Heart left ventricle (tissue), 16 donors: ENCODE measurements around the gene NKTR. TPM values are rescaled to one million over a fixed set of nuclear protein-coding genes. Genes with fewer than 3 reads are reported as not detected.

ENCODE experiments used
- ATAC-seq, 4 donors: fragments of 200-7000 bp; cut with Tn5 transposase; one replicate each; pipeline ENCODE4 v1.9.1; 2020 to 2022; ENCODE audit warnings: moderate library complexity in 4 of 4, mild to moderate bottlenecking in 3 of 4, moderate number of reproducible peaks in 1 of 4
- DNase-seq, 5 donors: peaks; one replicate each; pipeline ENCODE4 v3.0.0-alpha.2; 2020
- H3K27ac ChIP-seq, 12 donors: fragments of 200-600 bp; sonication (generic) in 4 of 12; one replicate each; pipeline versions ENCODE4 v1.5.0 to v1.8.0; 2016 to 2022; ENCODE audit warnings: mild to moderate bottlenecking in 2 of 12
- H3K27me3 ChIP-seq, 9 donors: fragments of 200-600 bp; sonication (generic) in 2 of 9; one replicate each; pipeline versions ENCODE4 v1.5.1 to v1.8.0; 2016 to 2022; ENCODE audit warnings: mild to moderate bottlenecking in 3 of 9
- H3K36me3 ChIP-seq, 9 donors: fragments of 200-600 bp; sonication (generic) in 2 of 9; one replicate each; pipeline versions ENCODE4 v1.5.0 to v1.8.0; 2018 to 2022; ENCODE audit warnings: mild to moderate bottlenecking in 2 of 9
- H3K4me1 ChIP-seq, 12 donors: fragments of 200-600 bp; sonication (generic) in 4 of 12; one replicate each; pipeline versions ENCODE4 v1.5.0 to v1.8.0; 2016 to 2022; ENCODE audit warnings: mild to moderate bottlenecking in 3 of 12
- H3K4me3 ChIP-seq, 12 donors: fragments of 200-600 bp; sonication (generic) in 4 of 12; one replicate each; pipeline versions ENCODE4 v1.5.0 to v1.8.0; 2017 to 2022; ENCODE audit warnings: mild to moderate bottlenecking in 9 of 12, moderate library complexity in 4 of 12
- H3K9me3 ChIP-seq, 12 donors: fragments of 200-600 bp; sonication (generic) in 4 of 12; one replicate each; pipeline versions ENCODE4 v1.5.0 to v1.8.0; 2016 to 2022; ENCODE audit warnings: mild to moderate bottlenecking in 1 of 12
- POLR2A ChIP-seq, 2 donors: fragments of 450-650 bp; IDR thresholded peaks; one replicate each; pipeline ENCODE4 v1.6.1; 2017; ENCODE audit warnings: antibody characterized with exemption in 2 of 2, mild to moderate bottlenecking in 2 of 2, moderate library complexity in 2 of 2
- WGBS, 4 donors: extraction: QIAGEN DNeasy Blood & Tissue Kit in 2 of 4; methylation state at CpG; one replicate each; pipeline versions ENCODE4 v1.1.5 to v1.1.7; 2013 to 2018; 5-methylcytosine and 5-hydroxymethylcytosine counted together
- intact Hi-C, 10 donors: fragments of 100-400 bp; cut with DNase I; formaldehyde crosslinking; loops; one replicate each; pipeline versions ENCODE4 v1.11.1 to v1.14.2; 2022
- polyA plus RNA-seq, 2 donors: library from polyadenylated mRNA; stranded (reverse); fragments of 200-250 nt; gene quantifications; one replicate each; pipeline ENCODE4 v1.2.3, GENCODE V29; 2013
- total RNA-seq, 9 donors: library from RNA; depleted of rRNA in 2 of 9; stranded (reverse); fragments of >200 nt in 2 of 9; fragmentation: NEBNext Ultra II Directional in 3 of 9; extraction: Animal tissue kit (Norgen Biotek cat#: 25700) in 3 of 9; gene quantifications; one replicate each; pipeline versions ENCODE4 v1.1.0 to v1.2.4, GENCODE V29; 2016 to 2023
- TF ChIP-seq, protein P1 (sequence below), 12 donors: fragments of 200-600 bp; sonication (generic) in 4 of 12; IDR thresholded peaks; one replicate each; pipeline versions ENCODE4 v1.5.0 to v1.8.0; 2018 to 2022; ENCODE audit warnings: antibody characterized with exemption in 12 of 12, mild to moderate bottlenecking in 5 of 12
- donor health status: ischemic (EF 13 %, LVEDD 7.1; RV severe dilation, severe dysfunction).
- donor health status: healthy with polysubstance abuse.
- donor health status: DM: no; HTN: yes; CAD: no.
- donor health status: DM: no; HTN: no; CAD: no.
- donor health status: ischemic (EF 25% LVEDD 6.9; RV normal size, moderate dysfunction).
- donor health status: ischemic (EF 25% LVEDD 5.7; RV mildly dilated, moderate dysfunction).
- donor health status: healthy.
- donor health status: DM: yes; HTN: yes; CAD: no.
- donor health status: ischemic (EF 35%, LVEDD 5.7; RV mildly dilated, moderate dysfunction).
- donor health status: nonischemic (EF 11% LVEDD 7.7; RV severe dilation, severe dysfunction).
- donor health status: DM: yes; HTN: yes; CAD: no.
- donor health status: PGD.
- donor health status: ischemic (EF 29% LVEDD 5.4; RV normal size, mild dysfunction).
- donor health status: nonischemic (EF 23%, LVEDD 6.1; RV moderate dilation, normal function).

NKTR gene
- total and polyA plus RNA-seq, 11 donors = 10.7 to 40.6 (median 20.9) TPM

DNA sequence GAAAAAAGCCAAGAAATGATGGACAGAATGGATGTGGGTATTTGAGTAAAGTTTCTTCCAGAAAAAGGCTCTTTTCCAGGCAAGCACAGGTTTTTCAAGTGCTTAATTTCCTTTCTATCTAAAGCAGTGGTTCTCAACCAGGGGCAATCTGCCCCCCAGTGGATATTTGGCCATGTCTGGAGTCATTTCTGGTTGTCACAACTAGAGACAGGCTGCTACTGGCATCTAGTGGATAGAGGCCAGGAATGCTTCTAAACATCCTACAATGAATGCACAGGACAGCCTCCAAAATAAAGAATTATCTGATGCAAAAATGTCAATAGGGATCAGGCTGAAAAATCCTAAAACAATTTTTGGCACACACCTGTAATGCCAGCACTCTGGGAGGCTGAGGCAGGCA is 42.6 kb upstream of the NKTR start:
- H3K9me3 ChIP-seq = no peaks in the 10 kb centered on the region
- H3K4me3 ChIP-seq = no peak overlapping the region
- ATAC-seq (no peak), DNase-seq (no peak)
- H3K36me3 ChIP-seq = peaks cover 3 to 100% (median 97%) of the 10 kb centered on the region in 9 donors
- no peaks in the 10 kb centered on the region for H3K27me3 ChIP-seq
- H3K27ac ChIP-seq = no peak overlapping the region
- no peak for TF ChIP-seq POLR2A (IDR thresholded peaks at IDR 0.05)
- TF ChIP-seq, protein P1, sequence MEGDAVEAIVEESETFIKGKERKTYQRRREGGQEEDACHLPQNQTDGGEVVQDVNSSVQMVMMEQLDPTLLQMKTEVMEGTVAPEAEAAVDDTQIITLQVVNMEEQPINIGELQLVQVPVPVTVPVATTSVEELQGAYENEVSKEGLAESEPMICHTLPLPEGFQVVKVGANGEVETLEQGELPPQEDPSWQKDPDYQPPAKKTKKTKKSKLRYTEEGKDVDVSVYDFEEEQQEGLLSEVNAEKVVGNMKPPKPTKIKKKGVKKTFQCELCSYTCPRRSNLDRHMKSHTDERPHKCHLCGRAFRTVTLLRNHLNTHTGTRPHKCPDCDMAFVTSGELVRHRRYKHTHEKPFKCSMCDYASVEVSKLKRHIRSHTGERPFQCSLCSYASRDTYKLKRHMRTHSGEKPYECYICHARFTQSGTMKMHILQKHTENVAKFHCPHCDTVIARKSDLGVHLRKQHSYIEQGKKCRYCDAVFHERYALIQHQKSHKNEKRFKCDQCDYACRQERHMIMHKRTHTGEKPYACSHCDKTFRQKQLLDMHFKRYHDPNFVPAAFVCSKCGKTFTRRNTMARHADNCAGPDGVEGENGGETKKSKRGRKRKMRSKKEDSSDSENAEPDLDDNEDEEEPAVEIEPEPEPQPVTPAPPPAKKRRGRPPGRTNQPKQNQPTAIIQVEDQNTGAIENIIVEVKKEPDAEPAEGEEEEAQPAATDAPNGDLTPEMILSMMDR (IDR thresholded peaks at IDR 0.05) = peak in 9 of 12 donors; percentile 13 to 35 (median 16)
- intact Hi-C loops = no loop called here
- H3K4me1 ChIP-seq = peaks cover 0 to 2% (median 0%) of the 10 kb centered on the region in 12 donors

DNA sequence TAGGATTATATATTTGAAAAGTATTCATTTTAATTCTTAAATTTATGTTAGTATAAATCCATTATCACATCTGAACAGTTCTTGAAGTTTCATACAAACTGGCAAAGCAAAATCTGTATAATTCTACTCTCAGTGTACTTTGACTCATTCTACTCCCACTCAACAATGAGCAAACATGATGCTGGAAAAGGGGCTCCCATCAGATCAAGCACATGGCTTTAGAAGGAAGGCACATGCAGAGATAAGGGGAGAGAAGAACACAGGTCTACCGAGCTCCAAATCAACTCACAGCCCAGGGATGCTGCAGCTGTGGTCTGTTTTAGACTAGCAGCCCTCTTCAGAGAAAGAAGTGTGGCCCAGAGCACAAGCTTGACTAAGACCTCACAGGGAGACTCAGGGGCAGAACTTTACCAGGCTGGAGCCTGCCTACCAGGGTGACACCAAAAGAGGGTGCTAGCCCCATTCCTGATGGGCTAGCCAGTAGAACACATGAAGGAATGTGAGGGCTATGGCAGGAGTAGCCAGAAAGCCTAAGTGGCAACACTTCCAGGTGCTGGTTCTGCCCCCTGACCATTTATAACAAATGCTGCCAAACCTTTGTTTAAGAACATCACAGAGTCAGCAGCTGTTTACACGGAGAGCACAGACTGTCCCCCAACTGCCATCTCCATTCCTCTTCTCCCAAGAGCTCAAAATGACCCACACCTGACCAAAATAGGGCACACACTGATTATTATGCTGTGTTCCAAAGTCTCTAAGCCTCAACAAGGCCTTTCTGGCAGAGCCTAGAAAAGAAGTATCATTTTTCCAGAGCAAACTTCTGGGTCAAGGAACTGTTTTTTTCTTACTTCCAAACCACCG is 38.2 kb upstream of the NKTR start:
- H3K4me1 ChIP-seq = no peaks in the 10 kb centered on the region
- H3K27ac ChIP-seq = no peak overlapping the region
- H3K27me3 ChIP-seq = no peaks in the 10 kb centered on the region
- H3K9me3 ChIP-seq = no peaks in the 10 kb centered on the region
- WGBS, 4 donors = 56 to 67% (median 63%) methylated on average over 3 of the region's 3 CpGs
- peaks cover 3 to 100% (median 96%) of the 10 kb centered on the region in 9 donors for H3K36me3 ChIP-seq
- TF ChIP-seq POLR2A (IDR thresholded peaks at IDR 0.05) = no peak
- TF ChIP-seq, protein P1 (IDR thresholded peaks at IDR 0.05) = no peak
- ATAC-seq (no peak), DNase-seq (no peak)
- no peak overlapping the region for H3K4me3 ChIP-seq
- intact Hi-C loops = no loop called here

DNA sequence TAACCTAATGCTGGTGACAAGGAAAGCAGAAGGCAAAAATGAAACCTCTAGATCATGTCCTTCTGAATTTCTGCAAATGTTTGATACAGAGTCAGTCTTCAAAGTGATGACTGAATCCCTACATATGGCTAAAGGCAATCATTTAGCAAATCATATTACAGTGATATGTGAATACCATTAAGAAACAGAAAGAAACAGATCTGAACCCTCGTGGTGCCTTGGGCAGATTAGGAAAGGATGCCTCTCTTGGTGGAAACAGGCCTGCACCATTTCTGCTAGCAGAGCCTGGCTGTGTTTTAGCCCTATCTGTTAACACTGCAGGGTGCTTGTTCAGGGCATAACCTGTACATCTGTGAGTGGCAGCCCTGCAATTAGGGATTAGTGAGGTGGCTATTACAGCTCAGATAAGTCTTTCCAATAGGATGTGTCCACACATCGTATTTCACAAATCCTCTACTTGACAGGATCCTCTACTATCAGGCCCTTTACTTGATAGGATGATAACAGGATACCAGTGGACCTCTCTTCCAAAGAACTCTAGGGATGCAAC is 30.8 kb upstream of the NKTR start:
- TF ChIP-seq, protein P1 (IDR thresholded peaks at IDR 0.05) = no peak
- no peak for TF ChIP-seq POLR2A (IDR thresholded peaks at IDR 0.05)
- Histone ChIP-seq H3K4me1 (peaks cover 0 to 5% (median 0%) of the 10 kb centered on the region in 12 donors), H3K9me3 (peaks cover 0 to 15% (median 4%) of the 10 kb centered on the region in 12 donors), H3K36me3 (peaks cover 0 to 70% (median 45%) of the 10 kb centered on the region in 9 donors), H3K27me3 (no peaks in the 10 kb centered on the region), H3K4me3 (no peak overlapping the region), H3K27ac (no peak overlapping the region)
- ATAC-seq = peak in 1 of 4 donors; percentile 42
- 25 to 39% (median 31%) methylated on average over 2 of the region's 2 CpGs for WGBS, 4 donors
- no peak for DNase-seq
- intact Hi-C loops = loop anchor here in 4 of 10 donors (5.0 to 10.0 kb wide), 4 partner anchors 175 to 315 kb away; no protein-coding TSS in a partner anchor

DNA sequence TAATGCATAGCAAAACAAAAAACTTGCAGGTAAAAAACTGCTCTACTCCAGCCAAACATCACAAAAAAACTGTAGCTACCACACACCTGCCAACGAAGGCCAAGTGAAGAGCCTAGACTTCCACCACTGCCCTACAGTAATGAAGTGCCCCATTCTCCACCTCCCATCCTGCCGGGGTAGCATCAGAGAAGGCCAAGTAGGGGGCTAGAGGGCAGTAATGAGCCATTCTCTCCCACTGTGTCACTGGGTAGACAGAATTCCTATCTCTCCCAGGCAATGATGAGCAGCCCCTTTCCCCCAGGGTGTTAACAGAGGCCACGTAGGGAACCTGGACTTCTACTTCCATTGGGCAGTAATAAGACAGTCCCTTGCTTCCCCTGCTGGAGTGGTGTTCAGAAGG is 28.2 kb upstream of the NKTR start:
- H3K36me3 ChIP-seq = peaks cover 0 to 53% (median 19%) of the 10 kb centered on the region in 9 donors
- peaks cover 0 to 28% (median 12%) of the 10 kb centered on the region in 12 donors for H3K9me3 ChIP-seq
- WGBS, 4 donors = 51 to 60% (median 56%) methylated on average over 3 of the region's 3 CpGs
- peaks cover 0 to 5% (median 0%) of the 10 kb centered on the region in 12 donors for H3K4me1 ChIP-seq
- no peak overlapping the region for H3K27ac ChIP-seq
- H3K4me3 ChIP-seq = no peak overlapping the region
- H3K27me3 ChIP-seq = no peaks in the 10 kb centered on the region
- ATAC-seq (peak; percentile 66 to 83 (median 78)), DNase-seq (no peak)
- TF ChIP-seq, protein P1 (IDR thresholded peaks at IDR 0.05) = peak in 11 of 12 donors; percentile 12 to 54 (median 34)
- no peak for TF ChIP-seq POLR2A (IDR thresholded peaks at IDR 0.05)
- intact Hi-C loops = loop anchor here in 4 of 10 donors (5.0 to 10.0 kb wide), 4 partner anchors 173 to 313 kb away; no protein-coding TSS in a partner anchor
